Neural cell (in vitro differentiated cells): Measurements from ENCODE around the gene SLC9A5. TPM values are rescaled to one million over a fixed set of nuclear protein-coding genes. Genes with fewer than 3 reads are reported as not detected.

Source experiments
- H2AFZ ChIP-seq: fragments of 200-600, 300-800 bp; sonication (generic), shearing (Covaris generic); 2 replicates; pipeline ENCODE4 v1.6.0; 2014; ENCODE audit warnings: low read depth, mild to moderate bottlenecking, antibody characterized with exemption, low read length, moderate library complexity
- H3F3A ChIP-seq: fragments of 200-600 bp; shearing (Covaris generic); 2 replicates; pipeline ENCODE4 v1.6.1; 2016; ENCODE audit warnings: mild to moderate bottlenecking, moderate library complexity, mixed read lengths, antibody characterized with exemption, low read length; ENCODE audit not compliant: insufficient read depth, poor library complexity, severe bottlenecking
- H3K27ac ChIP-seq: fragments of 200-600, 300-800 bp; sonication (generic), shearing (Covaris generic); 2 replicates; pipeline ENCODE4 v1.5.1; 2014; ENCODE audit warnings: mild to moderate bottlenecking, low read length, moderate library complexity
- H3K27me3 ChIP-seq: fragments of 300-800, 200-600 bp; sonication (generic), shearing (Covaris generic); 2 replicates; pipeline ENCODE4 v1.6.0; 2014; ENCODE audit warnings: mild to moderate bottlenecking, low read depth, low read length, moderate library complexity; ENCODE audit not compliant: insufficient read depth
- H3K36me3 ChIP-seq: fragments of 300-800, 200-600 bp; sonication (generic), shearing (Covaris generic); 2 replicates; pipeline ENCODE4 v1.5.1; 2014; ENCODE audit warnings: mild to moderate bottlenecking, antibody characterized with exemption, low read length, moderate library complexity; ENCODE audit not compliant: insufficient read depth
- H3K4me2 ChIP-seq: fragments of 300-800, 200-600 bp; sonication (generic), shearing (Covaris generic); 2 replicates; pipeline ENCODE4 v1.6.0; 2014; ENCODE audit warnings: mild to moderate bottlenecking, low read length
- H3K4me3 ChIP-seq: fragments of 300-800, 200-600 bp; sonication (generic), shearing (Covaris generic); 2 replicates; pipeline ENCODE4 v1.5.1; 2014; ENCODE audit warnings: mild to moderate bottlenecking, low read length, moderate library complexity
- H3K79me2 ChIP-seq: fragments of 200-600 bp; shearing (Covaris generic); replicated peaks from 2 replicates; pipeline ENCODE4 v1.6.0; 2014; ENCODE audit warnings: mild to moderate bottlenecking, low read length, moderate library complexity; ENCODE audit not compliant: insufficient read depth
- H3K9ac ChIP-seq: fragments of 300-800, 200-600 bp; sonication (generic), shearing (Covaris generic); 2 replicates; pipeline ENCODE4 v1.6.1; 2016; ENCODE audit warnings: mild to moderate bottlenecking, low read length, mixed read lengths
- H3K9me2 ChIP-seq: fragments of 200-600 bp; shearing (Covaris generic); 2 replicates; pipeline ENCODE4 v1.6.1; 2016; ENCODE audit warnings: mild to moderate bottlenecking, low read length, mixed read lengths; ENCODE audit not compliant: insufficient read depth
- H3K9me3 ChIP-seq: fragments of 200-600, 300-800 bp; sonication (generic), shearing (Covaris generic); 2 replicates; pipeline ENCODE4 v1.6.1; 2016; ENCODE audit warnings: mild to moderate bottlenecking, mixed run types, low read length, moderate library complexity, mixed read lengths
- H4K20me1 ChIP-seq: fragments of 200-600 bp; shearing (Covaris generic); 2 replicates; pipeline ENCODE4 v1.6.1; 2016; ENCODE audit warnings: mild to moderate bottlenecking, mixed run types; ENCODE audit not compliant: insufficient read depth
- EP300 ChIP-seq: fragments of 450-650 bp; conservative IDR thresholded peaks from 2 replicates; pipeline ENCODE4 v1.6.1; 2014; ENCODE audit warnings: antibody characterized with exemption, mild to moderate bottlenecking, moderate library complexity; ENCODE audit not compliant: poor library complexity, severe bottlenecking
- EZH2 ChIP-seq: fragments of 200-600, 300-800 bp; shearing (Covaris generic), sonication (generic); IDR thresholded peaks from 2 replicates; pipeline ENCODE4 v1.6.1; 2014; ENCODE audit warnings: antibody characterized with exemption, low read length, borderline replicate concordance, mild to moderate bottlenecking; ENCODE audit not compliant: insufficient read depth, poor library complexity, severe bottlenecking
- MXI1 ChIP-seq: fragments of 450-650 bp; conservative IDR thresholded peaks from 2 replicates; pipeline ENCODE4 v1.6.1; 2014; ENCODE audit warnings: antibody characterized with exemption, mild to moderate bottlenecking; ENCODE audit not compliant: poor library complexity, severe bottlenecking
- POLR2AphosphoS5 ChIP-seq: IDR thresholded peaks from 2 replicates; pipeline ENCODE4 v1.6.1; 2012
- RAD21 ChIP-seq: fragments of 450-650 bp; conservative IDR thresholded peaks from 2 replicates; pipeline ENCODE4 v1.6.1; 2014; ENCODE audit warnings: antibody characterized with exemption, mild to moderate bottlenecking, moderate library complexity
- SMC3 ChIP-seq: fragments of 450-650 bp; conservative IDR thresholded peaks from 2 replicates; pipeline ENCODE4 v1.6.1; 2014; ENCODE audit warnings: antibody characterized with exemption, mild to moderate bottlenecking, moderate library complexity; ENCODE audit not compliant: poor library complexity
- TAF1 ChIP-seq: IDR thresholded peaks from 2 replicates; pipeline ENCODE4 v1.6.1; 2012; ENCODE audit warnings: low read depth
- polyA plus RNA-seq: library from polyadenylated mRNA; depleted of rRNA; stranded (reverse); fragments of >200 nt; gene quantifications from 2 replicates; pipeline ENCODE4 v1.2.3, GENCODE V29; 2014
- TF ChIP-seq, protein P1 (sequence below): IDR thresholded peaks from 2 replicates; pipeline ENCODE4 v1.6.1; 2012; ENCODE audit warnings: borderline replicate concordance
- TF ChIP-seq, protein P2 (sequence below): fragments of 450-650 bp; IDR thresholded peaks from 2 replicates; pipeline ENCODE4 v1.5.1; 2014; ENCODE audit warnings: antibody characterized with exemption, mild to moderate bottlenecking, moderate library complexity; ENCODE audit not compliant: poor library complexity, severe bottlenecking

The SLC9A5 gene
- polyA plus RNA-seq, 1 donor from 2014 or later, result 1.8 TPM

DNA sequence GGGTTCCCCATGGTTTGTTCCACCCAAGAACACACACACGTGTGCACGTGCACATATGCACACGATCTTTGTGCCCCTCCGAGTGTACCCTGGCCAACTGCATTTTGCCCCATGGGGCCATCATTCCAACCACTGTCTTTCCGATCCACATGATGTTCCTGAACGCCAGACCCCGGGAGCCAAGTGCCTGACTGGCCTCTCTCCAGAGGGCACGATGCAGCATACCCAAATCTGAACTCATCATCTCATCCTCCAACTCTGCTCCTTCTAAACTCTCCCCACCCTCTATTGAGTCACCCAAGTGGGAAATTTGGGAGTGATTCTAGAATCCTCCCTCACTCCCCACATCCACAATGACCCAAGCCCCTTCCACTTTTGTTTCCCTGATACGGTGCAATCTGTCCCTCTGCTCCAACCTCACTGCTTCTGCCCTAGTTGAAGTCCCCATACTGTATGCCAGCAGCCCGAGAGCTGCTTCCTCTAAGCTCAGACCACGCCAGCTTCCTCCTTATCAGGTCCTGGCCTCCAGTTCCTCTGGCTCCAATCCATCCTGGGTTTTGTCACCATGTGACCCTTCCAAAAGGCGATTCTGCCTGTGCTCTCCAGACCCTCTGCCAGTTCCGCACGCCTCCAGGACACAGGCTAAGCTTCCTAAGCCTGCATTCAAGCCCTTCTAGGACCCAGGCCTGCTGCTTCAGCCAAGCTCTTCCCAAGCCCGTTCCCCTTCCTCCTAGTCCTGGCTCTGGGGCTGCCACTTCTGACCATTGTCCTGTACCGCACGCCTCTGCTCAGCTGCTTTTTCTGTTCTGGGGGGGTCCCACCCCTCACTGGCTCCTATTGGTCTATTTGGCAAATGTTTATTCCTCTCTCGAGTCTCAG is 31.9 kb upstream of the SLC9A5 start:
- Histone ChIP-seq H2AFZ (no peak overlapping the region), H3K4me3 (no peak overlapping the region), H3K9me2 (no peaks in the 10 kb centered on the region), H3F3A (no peaks in the 10 kb centered on the region), H3K79me2 (no peaks in the 10 kb centered on the region), H3K9ac (no peak overlapping the region), H4K20me1 (no peaks in the 10 kb centered on the region), H3K27me3 (no peaks in the 10 kb centered on the region), H3K36me3 (no peaks in the 10 kb centered on the region), H3K9me3 (no peaks in the 10 kb centered on the region), H3K27ac (no peak overlapping the region), H3K4me2 (no peak overlapping the region)
- TF ChIP-seq SMC3, result no peak
- TF ChIP-seq POLR2AphosphoS5, result no peak
- TF ChIP-seq TAF1, result no peak
- TF ChIP-seq MXI1, result no peak
- no peak for TF ChIP-seq EZH2
- TF ChIP-seq, protein P1, sequence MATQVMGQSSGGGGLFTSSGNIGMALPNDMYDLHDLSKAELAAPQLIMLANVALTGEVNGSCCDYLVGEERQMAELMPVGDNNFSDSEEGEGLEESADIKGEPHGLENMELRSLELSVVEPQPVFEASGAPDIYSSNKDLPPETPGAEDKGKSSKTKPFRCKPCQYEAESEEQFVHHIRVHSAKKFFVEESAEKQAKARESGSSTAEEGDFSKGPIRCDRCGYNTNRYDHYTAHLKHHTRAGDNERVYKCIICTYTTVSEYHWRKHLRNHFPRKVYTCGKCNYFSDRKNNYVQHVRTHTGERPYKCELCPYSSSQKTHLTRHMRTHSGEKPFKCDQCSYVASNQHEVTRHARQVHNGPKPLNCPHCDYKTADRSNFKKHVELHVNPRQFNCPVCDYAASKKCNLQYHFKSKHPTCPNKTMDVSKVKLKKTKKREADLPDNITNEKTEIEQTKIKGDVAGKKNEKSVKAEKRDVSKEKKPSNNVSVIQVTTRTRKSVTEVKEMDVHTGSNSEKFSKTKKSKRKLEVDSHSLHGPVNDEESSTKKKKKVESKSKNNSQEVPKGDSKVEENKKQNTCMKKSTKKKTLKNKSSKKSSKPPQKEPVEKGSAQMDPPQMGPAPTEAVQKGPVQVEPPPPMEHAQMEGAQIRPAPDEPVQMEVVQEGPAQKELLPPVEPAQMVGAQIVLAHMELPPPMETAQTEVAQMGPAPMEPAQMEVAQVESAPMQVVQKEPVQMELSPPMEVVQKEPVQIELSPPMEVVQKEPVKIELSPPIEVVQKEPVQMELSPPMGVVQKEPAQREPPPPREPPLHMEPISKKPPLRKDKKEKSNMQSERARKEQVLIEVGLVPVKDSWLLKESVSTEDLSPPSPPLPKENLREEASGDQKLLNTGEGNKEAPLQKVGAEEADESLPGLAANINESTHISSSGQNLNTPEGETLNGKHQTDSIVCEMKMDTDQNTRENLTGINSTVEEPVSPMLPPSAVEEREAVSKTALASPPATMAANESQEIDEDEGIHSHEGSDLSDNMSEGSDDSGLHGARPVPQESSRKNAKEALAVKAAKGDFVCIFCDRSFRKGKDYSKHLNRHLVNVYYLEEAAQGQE, result no peak
- no peak for TF ChIP-seq RAD21
- no peak for TF ChIP-seq EP300
- TF ChIP-seq, protein P2, sequence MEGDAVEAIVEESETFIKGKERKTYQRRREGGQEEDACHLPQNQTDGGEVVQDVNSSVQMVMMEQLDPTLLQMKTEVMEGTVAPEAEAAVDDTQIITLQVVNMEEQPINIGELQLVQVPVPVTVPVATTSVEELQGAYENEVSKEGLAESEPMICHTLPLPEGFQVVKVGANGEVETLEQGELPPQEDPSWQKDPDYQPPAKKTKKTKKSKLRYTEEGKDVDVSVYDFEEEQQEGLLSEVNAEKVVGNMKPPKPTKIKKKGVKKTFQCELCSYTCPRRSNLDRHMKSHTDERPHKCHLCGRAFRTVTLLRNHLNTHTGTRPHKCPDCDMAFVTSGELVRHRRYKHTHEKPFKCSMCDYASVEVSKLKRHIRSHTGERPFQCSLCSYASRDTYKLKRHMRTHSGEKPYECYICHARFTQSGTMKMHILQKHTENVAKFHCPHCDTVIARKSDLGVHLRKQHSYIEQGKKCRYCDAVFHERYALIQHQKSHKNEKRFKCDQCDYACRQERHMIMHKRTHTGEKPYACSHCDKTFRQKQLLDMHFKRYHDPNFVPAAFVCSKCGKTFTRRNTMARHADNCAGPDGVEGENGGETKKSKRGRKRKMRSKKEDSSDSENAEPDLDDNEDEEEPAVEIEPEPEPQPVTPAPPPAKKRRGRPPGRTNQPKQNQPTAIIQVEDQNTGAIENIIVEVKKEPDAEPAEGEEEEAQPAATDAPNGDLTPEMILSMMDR, result no peak

DNA sequence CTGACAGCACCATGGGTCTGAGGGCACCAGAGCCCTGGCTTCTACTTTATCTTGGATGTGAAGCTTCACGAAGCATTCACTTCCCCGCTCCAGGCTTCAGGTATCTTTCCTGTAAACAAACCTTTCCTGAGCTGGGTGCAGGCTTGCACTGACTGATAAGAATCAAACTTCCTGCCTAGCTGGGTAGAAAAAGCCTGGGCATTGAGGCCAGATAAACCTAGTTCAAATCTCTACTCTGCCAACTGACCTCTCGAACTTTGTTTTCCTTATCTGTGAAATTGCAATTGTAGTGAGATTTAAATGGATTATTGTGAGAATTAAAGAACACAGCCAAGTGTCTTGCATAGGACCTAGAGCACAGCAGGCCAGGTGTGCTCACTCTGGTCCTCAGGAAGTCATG is 24.8 kb upstream of the SLC9A5 start:
- TF ChIP-seq TAF1 (no peak), SMC3 (no peak), POLR2AphosphoS5 (no peak), EZH2 (no peak), EP300 (no peak), RAD21 (no peak), MXI1 (no peak)
- TF ChIP-seq, protein P2, result no peak
- TF ChIP-seq, protein P1, result no peak
- Histone ChIP-seq H3K36me3 (no peaks in the 10 kb centered on the region), H3K9me3 (no peaks in the 10 kb centered on the region), H3K4me3 (no peak overlapping the region), H3K27me3 (no peaks in the 10 kb centered on the region), H2AFZ (no peak overlapping the region), H3K4me2 (no peak overlapping the region), H3F3A (no peaks in the 10 kb centered on the region), H3K9me2 (no peaks in the 10 kb centered on the region), H4K20me1 (no peaks in the 10 kb centered on the region), H3K27ac (no peak overlapping the region), H3K9ac (no peak overlapping the region), H3K79me2 (peaks cover 12% of the 10 kb centered on the region)
